GM18909 (cell line): ENCODE results near the gene OR56B1.

Experiments
- ATAC-seq: cut with Tn5 transposase; IDR thresholded peaks from one replicate; pipeline ENCODE4 v1.9.1; 2021; ENCODE audit warnings: mild to moderate bottlenecking; ENCODE audit not compliant: unreplicated experiment, poor library complexity

The OR56B1 gene

GRCh38 chr11:5722622-5723021, 13.6 kb upstream of the OR56B1 start:
- ATAC-seq: no peak

GRCh38 chr11:5726351-5726750, 9.9 kb upstream of the OR56B1 start:
- ATAC-seq: no peak

- no peak for ATAC-seq
These were observed 8.6 kb upstream of the OR56B1 start for GRCh38 chr11:5727691-5728090.

DNA sequence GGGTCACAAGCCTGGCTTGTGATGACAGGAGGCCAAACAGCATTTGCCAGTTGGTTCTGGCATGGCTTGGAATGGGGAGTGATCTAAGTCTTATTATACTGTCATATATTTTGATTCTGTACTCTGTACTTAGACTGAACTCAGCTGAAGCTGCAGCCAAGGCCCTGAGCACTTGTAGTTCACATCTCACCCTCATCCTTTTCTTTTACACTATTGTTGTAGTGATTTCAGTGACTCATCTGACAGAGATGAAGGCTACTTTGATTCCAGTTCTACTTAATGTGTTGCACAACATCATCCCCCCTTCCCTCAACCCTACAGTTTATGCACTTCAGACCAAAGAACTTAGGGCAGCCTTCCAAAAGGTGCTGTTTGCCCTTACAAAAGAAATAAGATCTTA, 843 bp downstream of the OR56B1 start:
- no peak for ATAC-seq

DNA sequence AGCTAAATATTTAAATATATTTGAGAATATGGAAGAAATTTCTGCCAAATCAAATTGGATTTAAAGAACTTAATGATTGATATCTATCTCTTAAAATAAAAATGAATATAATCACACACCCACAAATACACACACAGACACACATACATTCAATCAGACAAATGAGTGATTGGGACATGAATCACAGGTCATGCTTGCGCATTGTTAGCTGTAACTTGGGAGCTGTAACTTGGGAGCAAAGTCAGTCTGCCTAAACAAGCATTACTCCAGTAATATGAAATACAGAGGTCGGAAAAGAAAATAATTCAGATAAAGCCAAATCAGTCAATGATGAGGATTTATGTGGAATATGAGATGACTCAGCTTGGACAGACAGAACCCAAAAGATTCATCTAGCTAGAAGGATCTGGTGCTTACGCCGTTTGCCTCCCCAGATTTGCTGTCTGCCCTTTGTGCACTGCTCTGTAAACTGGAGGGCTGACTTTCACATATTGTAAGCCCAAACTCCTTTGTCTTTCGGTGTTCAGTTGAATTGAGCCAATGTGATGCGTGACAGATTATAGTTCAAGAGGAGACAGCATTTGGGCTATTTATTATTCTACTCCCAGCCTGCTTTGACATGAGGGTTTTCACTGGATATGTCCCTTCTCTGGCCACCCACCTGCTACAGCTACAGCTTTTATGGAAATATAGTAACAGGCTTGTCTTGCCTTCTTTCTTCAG, 1.6 kb downstream of the OR56B1 start:
- no peak for ATAC-seq

DNA sequence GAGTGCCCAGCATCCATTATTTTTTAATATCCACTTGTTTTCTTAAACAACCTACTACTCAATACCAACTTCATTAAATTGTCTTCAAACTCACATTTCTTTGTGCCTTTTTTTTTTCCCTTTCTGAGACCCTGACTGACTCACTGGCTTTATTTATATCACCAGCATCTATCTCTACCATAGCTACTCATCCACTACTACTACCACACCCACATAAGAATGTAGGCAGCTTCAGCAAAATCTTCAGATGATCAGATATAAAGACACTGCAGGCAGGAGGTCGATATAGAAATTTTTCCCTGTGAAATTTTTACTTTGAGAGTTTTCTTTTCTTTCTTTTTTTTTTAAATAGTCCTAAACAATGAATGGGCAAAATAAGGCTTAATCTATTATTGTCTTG, 2.2 kb downstream of the OR56B1 start:
- ATAC-seq: no peak

DNA sequence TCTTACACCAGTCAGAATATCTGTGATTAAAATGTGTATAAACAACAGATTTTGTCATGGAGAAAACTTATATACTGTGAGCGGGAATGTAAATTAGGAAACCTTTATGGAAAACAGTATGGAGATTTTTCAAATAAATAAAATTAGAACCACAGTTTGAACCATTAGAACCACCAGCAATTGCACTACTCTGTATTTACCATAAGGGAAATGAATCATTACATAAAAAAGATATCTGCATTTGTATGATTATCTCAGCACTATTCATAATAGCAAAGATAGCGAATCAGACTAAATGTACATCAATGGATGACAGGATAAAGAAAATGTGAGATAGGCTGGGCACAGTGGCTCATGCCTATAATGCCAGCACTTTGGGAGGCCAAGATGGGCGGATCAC, 10.4 kb downstream of the OR56B1 start:
- no peak for ATAC-seq

DNA sequence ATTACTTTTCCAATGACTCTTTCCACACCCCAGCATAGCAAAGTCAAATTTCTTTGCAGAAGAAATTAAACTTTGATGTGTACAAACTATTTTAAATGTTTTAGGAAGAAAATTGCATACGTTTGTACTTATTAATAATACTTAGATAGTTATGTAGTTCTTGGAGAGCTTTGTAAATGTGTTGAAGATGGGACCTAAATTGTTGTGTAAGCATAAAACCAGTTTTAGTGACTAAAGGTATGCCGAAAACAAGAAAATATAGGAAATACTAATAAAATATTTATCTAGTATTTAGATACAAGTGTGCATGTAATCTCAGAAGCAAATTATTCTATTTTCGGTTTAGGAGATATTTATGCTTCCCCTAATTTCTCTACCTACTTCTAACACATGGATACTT, 13.6 kb downstream of the OR56B1 start:
- no peak for ATAC-seq

DNA sequence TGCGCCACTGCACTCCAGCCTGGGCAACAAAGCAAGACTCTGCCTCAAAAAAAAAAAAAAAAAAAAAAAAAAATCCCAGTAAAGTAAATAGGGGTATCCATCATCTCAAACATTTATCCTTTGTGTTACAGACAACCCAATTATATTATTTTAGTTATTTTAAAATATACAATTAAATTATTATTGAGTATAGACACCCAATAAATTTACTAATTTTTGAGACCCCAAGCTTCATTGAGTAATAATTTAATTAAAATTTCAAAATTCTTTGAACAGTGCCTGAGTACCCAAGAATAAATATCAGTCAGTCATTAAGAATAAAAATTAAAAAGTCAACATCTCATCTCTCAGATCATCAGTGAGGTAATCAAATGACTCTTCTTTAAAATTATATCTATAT, 17.7 kb downstream of the OR56B1 start, which contains the start of gene OR52N4:
Gene OR52N4, plus strand, starts transcription at position 301 of the 400 bp plus-strand sequence. CDS start 498 bp downstream, outside the sequence.
- no peak for ATAC-seq

DNA sequence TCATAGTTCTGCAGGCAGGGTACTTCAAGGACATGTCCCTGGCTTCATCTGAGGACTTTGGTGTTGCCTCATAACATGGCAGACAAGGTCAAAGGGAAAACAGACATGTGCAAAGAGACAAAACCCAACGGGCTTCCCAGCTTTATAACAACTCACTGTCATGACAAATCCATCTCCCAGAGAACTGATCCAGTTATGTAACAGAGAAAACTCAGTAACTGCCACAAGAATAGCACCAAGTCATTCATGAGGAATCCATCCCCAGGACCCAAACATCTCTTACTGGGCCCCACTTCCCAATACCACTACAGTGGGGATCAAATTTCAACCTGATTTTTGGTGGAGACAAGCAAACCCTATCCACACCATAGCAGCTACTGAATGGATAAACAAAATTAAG, 30.8 kb downstream of the OR56B1 start:
- no peak for ATAC-seq

DNA sequence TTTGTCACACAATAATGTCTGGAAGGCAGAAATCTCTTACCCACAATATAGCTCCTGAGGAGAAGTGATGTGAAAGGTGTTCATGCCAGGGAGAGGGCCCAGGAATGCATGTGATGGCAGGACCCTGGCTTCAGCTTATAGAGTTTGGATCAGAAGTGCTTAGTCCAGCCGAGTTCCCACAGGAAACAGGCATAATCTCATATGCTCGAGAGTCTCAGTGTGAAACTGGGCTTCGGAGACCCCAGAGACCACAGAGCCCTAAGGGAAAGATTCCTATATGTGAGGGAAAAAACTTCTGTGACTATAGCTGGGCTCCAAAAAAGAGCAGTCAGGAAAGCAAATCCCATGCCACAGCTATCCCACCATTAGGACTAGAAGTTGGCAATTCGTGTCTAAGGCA, 47.0 kb downstream of the OR56B1 start, which contains the start of gene OR52N5:
Gene OR52N5, minus strand, starts transcription at position 101 of the 400 bp plus-strand sequence. CDS start 4,721 bp downstream, outside the sequence.
- ATAC-seq: no peak
